NCI-H1092 treated with DMSO at 0.1 percent for 48 hours (cell line): Measurements from ENCODE around the gene COL23A1.

Source experiments
- DNase-seq: peaks from one replicate; lab custom pipeline; 2025; lab: John Stamatoyannopoulos, UW

Gene COL23A1

DNA sequence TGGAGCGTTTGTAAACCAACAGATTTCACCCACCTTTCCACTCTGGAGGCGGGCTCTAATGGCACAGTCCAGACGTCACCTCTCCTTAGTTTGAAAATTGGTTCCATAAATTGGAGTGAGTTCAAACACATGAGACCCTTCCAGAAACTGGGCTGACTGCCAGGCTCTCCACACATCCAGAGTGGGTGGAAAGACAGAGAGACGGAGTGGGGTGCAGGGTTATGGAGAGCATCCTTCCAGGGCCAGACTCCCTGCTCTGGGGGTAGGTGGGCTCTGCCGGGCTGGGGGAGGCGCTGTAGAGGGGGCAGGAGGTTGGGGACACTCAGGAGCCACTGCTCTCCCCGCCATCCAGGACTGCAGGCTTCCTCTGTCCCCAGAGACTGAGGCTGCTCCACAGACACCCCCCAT is 252.9 kb downstream of the COL23A1 start:
- DNase-seq, result peak; percentile 41

DNA sequence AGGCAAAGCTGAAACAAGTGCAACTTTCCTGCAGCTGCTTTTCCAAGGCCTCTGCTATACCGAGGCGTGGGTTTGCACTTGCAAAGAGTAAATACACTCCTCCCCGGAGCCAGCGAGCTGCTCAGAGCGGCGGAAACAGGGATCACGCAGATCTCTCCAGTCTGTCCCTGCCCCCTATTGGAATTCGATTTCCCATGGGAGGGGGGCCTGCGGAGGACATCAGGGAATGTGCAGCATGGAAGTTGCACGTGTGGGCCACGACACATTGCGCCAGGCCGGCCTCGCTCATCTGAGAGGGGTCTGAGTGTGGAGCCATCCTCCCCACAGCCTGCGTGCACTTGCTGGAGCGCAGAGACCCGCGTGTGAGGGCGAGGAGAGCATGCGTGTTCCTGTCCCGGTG is 253.3 kb downstream of the COL23A1 start:
- peak; percentile 19 for DNase-seq

DNA sequence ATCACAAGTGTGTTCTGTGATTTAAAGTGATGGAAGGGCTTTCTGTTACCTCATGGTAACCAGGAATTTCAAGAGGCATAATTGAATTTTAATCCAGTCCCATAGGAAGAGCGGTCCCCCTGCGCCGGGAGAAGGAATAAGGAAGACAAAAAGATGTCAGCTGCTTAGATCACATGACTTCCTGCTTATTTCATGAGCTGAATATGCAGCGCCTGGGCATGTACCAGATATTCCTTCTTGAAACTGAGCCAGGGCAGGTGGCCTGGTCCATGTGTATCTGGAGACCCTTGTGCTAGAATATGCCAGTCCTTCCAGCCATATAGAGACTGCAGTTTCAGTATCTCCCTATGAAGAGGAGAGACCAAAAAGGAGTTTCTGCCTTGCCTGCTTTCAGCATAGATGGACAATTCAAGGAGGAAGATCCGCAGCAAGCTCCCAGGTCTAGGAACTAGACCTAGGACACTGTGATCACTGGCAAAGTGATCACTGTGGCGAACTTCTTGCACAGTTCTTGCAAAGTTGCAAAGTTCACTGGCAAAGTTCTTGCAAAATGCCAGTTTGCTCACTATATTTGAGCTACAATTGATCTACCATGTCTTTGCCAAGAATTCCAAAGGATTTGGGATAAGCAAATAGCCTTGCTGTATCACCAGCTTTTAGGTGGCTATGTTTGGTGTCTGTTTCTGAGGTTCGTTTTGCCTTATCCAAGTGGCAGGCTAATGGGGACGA is 254.7 kb downstream of the COL23A1 start:
- no peak for DNase-seq

DNA sequence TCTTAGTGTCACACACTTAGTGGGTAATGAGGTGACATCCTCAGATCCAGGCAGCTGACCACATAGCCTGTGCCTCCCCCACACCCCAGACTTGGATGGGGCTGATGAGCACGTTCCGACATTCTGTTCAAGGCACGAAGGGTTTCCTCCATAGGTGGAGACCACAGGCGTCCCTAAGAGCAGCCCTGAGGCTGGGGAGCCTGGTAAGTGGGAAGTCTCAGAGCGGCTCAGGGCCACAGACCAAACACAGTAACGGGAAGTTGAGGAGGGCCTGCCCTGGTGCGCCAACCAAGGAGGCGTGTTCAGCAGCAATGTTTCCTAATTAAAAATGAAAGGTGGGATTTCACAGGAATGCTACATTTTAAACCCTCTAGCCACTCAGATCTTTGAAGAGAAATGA is 255.3 kb downstream of the COL23A1 start:
- no peak for DNase-seq

DNA sequence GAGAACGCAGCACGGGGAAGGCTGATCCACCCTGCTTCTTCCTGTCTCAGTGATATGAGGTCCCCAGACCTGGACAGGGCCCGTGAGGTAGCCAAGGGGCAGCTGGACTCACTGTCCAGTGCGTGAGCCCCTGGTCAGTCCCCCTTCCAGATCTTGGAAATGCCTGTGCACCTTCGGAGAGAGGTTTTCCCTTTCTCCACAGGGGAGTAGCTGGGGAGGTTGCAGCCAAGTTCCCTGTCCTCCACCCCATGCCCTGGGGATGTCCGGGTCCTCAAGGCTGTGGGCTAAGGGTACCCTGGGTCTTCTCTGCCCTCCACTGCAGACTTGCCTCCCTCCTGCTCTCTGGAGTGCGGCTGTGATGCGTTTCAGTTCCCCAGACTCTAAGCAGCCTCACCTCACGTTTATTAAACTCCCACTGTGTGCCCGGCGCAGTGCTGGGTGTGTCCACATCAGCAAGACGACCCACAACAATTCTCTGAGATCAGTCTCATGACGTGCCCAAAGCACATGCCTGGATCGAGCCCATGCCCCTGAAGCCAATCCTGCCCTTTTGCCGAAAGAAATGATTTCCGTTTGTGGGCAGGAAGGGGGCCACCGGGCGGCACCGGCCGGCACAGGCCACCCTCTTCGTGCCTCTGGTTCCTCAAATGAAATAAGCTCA is 256.2 kb downstream of the COL23A1 start:
- no peak for DNase-seq

DNA sequence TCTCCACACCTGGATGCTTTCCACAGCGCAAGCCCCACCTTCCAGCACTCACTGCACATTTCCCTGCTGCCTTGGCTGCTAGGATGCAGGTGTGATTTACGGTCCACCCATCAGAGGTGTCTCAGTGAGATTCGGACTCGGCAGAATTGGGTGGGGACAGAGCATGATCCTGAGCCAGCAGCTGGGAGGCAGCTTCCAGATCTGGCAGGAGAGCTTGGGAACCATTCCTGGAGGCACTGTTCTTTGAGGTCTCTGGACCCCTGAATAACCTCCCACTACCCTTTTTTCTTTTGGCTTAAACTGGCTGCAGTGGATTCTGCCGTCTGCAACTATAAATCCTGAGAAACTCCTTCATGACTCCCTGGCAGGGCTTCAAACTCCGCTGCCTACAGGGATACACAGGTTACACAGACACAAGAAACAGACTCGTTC is 258.0 kb downstream of the COL23A1 start:
- no peak for DNase-seq

DNA sequence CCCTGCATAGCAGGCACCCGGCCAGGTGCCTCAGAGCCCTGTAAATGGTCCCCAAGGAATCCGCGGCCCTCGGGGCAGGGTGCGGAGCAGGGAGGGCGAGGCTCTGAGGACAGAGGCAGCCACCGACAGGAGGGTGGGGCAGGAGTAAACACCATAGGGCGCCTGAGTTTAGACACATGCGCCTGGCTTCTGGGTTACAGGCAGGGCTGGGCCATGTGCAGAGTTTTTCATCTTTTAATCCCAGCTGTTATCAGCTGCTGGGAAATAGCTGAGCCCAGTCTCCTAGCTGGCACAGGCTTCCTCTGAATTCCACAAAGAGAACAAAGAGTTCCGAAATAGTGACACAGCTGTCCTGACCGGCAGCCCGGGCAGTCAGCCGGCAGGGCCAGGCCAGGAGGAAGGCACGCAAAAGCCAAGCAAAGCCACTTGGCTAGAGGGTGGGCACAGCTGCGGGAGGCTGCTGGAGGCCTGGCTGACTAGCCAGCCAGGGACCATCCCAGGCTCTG is 258.6 kb downstream of the COL23A1 start:
- DNase-seq, result no peak

DNA sequence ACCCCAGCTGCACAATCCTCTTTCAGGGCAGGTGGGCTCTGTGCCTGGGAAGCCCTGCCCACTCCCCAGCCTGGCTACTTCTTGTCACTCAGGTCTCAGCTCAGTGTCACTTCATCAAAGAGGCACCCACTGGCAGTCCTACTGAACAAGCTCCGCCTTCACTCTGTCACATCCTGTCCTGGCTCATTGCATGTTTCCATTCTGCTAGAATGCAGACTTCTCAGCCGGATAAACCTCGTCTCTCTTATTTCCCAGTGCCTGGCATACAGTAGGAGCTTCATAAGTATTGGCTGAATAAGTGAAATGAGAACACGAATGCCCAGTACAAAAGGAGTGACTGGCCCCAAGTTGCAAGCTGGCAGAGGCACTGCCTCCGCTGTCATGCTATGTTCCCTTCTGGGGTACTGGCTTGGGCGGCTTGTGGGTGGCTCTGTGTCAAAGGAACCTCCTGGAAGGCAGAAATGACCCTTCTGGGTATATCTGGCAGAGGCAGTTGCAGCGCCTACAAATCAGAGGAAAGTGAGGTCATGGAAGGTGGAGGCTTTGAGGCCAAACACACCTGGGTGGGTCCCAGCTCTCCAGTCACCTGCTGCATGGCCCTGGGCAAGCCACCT is 259.3 kb downstream of the COL23A1 start:
- no peak for DNase-seq

DNA sequence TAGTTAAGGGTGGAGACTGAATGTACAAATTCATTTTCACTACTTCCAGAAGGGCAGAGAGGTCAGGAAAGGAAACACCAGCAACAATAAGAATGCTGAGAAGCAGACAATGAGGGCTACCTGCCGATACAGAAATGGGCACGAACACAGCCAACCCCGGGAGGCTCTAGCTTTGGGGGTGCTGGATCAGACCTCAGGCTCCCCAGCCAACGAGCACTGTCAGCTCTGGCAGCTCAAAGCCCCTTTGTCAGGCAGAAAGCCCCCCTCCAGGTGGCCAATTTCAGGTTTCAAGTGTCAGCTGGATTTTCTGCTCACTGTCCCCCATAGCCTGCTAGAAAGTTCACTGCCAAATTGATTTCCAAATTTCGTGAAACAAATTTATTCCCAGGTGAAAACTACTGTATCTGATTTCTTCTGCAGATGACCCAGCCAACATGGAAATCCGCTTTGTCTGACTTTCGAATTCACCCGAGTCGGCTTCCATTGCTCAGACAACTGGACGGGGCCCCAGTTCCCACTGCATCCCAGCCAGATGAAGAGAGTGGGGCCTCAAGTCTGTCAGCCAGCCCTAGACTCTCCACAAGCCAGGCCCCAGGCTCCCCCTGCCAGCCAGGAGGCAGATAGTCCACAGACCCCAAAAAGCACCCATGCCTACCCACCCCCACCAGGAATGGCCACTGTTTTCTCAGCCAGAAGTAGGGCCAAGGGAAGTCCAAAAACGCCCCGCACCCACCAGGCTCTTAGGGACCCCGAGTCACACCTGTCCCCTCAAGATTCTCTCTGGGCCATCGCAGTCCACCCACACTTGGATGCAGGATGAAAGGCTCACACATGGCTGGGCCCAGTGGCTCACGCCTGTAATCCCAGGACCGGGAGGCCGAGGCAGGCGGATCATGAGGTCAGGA is 261.1 kb downstream of the COL23A1 start:
- no peak for DNase-seq

DNA sequence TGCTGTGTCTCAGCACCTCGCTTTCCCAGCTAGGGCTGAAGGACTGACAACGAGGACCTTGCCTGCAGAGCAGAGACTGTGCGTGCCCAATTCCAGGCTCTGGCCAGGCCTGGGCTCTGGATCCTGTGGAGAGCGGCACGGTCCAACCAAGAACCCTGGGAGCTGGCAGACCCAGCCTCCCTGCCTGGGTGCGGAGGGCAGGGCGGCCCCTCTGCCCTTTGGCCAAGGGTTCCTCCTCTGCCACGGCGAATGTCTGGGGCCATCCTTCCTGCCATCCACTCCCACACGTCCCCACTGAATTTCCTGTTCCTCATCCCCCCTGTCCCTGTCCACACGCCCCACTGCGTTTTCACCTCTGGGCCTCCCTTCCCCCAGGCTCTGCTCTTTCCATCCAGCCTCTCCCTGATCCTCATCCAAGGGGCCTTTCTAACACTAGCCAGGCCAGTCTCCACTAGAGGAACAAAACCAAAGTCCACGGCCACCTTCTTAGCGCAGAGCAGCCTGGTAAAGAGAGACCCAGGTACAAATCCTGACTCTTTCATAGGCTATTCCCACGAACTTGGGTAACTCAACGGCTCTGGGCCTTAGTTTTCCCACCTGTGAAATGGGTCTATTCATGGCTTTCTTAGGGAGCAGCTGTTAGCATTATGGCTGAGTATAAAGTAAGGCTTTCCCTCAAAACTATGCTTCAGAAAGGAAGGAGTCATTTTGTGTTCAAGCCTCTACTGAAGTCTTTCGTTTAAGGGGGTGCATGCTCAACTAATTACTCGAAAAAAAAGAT is 262.1 kb downstream of the COL23A1 start:
- no peak for DNase-seq

DNA sequence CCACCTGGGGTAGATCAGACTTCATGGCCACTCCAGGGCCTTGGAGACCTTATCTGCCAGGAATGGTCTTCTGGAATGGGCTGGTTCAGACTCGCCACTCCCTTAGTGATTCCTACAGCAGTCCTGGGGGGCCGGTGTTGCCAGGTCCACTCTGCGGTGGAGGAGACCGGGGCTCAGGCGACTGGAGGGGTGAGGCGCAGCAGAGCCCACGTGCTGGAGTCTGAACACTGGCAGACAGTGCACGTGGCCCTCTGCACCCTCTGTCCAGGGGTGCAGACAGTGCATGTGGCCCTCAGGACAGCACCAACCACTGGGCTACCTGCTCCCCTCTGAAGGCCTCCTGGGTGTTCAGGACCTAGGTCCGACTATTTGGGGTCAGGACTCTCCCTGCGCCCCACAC is 262.7 kb downstream of the COL23A1 start:
- no peak for DNase-seq

DNA sequence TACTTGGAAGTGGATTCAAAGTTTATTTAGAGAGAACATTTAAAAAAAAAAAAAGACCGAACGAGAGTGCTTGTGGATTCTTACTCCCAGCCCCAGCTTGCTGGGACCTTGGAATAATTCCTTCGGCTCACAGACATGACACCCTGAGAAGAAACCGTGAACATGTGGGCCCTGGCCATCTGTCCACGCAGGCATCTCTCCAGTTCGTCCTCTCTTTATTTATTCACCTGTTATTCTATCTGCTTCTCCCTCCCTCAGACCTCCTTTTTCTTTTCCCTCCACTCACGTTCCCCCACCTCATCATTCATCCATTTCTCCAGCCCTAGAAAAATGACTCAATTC is 263.8 kb downstream of the COL23A1 start:
- no peak for DNase-seq

DNA sequence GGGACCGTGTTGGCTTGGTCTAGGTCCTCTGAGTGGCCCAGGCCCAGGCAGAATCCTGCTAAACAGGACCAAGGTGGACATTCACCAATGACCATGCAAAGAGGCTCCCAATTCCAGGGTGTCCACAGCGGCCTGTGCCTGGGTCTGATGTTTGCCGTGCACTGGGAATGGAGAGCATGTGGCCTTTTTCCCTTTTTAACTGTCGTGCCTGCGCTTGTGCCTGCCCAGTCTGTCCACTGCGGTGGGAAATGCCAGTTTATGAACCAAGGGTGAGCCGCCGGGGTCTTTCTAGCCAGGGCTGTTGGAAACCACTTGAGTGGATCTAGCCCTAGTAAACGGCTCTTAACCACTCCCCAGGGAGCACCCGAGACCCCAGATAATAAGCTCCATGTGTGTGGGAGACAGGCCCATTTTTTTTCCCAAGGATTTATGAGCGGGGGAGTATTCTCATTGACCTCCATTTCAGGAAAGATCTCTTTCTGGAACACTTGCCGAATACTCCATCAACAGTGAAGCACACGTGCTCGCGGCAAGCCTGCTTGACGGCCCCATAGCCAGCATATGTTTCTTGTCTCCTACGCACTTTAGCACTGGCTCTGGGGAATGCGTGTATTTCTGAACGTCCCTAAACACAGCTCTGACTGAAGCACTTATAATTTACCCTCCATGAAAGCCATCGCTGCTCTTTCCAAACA is 264.4 kb downstream of the COL23A1 start:
- no peak for DNase-seq

DNA sequence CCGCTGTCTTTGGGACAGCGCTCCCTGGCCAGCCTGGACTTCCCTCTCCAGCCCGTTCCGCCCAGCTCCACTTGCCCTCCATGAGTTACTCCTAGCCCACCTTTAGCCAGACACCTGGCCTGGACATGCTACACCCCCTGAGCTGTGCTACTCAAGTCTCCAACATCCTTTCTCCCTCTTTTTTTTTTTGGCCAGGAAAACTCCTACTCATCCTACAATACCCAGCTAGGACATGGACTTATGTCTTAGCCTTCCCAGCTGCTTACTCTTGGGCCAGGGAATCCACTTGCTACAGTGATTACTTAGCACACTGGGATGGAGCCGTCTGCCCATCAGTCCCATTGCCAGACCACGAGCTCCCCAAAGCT is 264.9 kb downstream of the COL23A1 start:
- DNase-seq, result no peak

DNA sequence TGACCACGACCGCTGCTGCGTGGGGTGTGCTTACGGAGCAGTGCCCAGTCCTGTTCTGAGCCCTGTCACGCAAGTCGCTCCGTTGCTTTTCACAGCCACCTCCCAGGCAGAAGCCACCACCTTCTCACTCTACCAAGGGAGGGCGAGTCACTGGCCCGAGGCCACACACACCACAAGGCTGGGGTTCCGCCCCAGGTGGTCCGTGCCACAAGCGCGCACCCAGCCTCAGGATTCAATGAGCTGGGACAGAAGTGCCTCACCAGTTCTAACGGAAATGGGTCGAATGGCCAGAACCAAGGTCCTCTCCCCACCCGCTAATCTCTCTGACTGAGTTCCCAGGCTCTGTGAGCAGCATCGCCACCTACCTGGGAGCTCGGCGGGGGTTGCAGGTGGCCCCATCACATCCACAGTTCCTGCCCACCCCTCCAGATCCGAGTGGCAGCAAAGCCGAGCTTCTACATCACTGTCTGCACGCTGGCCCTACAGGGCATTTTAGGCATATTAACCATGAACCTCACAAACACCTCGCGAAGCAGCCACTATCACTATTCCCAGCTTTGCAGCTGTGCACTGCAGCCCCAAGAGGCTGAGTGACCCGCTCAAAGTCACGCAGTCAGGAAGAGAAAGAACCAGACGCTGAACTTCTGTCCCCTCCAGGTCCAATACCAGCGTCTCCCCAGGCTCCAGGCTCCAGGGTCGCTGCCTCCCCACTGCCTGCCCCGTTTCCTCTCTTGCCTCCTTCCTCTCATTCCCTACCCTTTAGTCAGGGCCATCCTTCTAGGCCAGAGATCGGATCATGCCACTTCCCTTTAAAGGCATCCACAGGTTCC is 265.5 kb downstream of the COL23A1 start:
- DNase-seq, result no peak

DNA sequence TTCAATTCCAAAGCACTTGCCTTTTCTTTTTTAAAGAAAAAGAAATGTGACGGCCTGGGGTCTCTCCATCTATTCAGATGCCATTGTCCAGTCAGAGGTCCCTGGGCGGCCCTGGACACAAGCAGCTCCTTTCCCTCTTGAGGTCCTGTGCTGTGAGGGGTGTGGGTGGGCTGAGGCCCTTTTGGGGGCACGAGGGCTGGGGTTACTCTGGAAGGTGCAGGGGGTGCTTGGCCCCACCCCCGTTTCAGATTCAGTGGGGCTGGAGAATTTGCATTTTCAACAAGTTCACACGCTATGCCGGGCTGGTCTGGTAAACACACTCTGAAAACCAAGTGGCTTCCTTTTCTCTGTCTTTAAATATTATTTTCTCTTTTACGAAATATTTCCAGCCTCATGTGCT is 266.2 kb downstream of the COL23A1 start:
- no peak for DNase-seq

DNA sequence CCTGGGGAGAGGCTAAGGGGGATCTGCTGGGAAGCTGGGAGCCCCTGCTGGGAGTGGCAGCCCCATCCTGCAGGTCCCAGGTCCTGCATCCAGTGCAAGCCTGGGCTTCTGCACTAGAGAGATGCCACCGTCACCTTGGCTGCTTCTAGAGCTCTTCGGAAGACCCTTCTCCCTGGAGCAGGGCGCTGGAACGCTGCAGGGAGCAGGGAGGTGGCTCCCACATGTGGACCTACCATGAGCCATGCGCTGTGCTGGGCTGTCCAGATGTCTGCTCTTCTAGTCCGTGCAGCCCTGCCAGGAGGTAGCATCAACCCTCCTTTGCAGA is 266.7 kb downstream of the COL23A1 start:
- no peak for DNase-seq

DNA sequence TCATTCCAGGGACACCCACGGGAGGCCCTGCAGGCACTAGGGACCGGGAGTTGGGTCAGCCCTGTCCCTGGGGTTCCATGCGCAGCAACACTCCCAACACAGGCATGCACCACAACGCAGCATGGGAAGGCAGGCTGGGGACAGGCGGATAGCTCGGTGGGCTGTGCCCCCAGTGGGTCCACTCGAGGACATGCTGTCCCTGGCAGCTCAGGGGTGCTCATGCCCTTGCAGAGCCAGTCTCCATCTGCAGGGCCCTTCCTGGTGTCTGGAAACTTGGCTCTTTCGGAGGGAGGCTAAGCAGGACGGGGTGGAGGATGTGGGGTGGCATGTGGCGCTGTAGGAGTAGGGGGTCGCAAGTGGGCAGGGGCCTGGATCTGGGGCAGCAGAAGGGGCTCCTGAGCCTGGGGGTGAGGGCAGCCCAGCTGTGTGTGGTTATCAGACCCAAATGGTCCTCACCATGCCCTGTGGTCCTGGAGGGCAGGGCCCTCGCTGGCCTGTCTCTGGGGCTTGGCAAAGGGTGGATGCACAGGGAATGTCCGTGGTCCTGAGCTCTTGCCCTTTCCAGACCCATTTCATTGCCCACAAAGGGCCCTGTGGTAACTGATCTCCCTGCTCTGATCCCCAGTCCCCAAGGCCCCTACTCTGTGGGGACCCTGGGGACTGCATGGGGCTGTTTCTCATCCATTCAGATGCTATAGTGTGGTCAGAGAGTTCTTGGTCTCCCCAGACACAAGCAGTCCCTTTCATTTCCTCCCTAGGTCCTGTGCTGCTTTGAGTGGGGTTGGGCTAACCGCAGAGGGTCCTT is 267.3 kb downstream of the COL23A1 start:
- no peak for DNase-seq

DNA sequence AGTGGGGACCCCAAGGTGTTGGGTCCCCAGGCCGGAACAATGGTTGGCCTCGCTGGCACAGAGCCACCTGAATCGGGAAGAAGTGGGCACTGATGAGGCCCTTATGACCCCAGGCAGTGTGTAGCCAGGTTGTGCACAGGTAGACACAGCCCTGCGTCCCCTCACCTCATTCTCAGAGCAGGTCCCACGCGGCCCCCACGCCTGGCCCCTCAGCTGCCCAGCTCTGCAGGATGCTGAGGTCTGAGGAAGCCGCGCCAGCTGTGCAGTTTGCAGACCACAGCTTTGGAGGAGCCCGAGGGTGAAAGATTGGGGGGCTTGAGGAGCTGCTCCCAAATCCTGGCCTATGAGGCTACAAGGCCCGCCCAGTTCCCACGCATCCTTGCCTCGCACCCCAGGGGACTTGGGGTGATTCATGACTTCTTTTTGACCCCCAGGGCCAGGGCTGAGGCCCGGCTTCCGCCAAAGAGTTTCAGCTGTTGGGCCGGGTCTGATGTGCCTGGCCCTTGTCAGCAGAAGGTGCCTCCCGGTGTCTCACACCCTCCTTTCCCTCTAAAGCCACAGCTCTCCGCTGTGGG is 269.8 kb downstream of the COL23A1 start:
- no peak for DNase-seq
